ENCODE data around the gene HSD3B2.

HSD3B2 gene

GRCh38 chr1:119390526-119390925 is 24.4 kb upstream of the HSD3B2 start:
- ChIA-PET POLR2A (ENCODE audit: low non-redundant PET) (no interaction called here), CTCF (no interaction called here)
- no peak overlapping the region for H3K27ac ChIP-seq
- DNase-seq (ENCODE audit: low spot score): no peak
- TF ChIP-seq, protein P1, sequence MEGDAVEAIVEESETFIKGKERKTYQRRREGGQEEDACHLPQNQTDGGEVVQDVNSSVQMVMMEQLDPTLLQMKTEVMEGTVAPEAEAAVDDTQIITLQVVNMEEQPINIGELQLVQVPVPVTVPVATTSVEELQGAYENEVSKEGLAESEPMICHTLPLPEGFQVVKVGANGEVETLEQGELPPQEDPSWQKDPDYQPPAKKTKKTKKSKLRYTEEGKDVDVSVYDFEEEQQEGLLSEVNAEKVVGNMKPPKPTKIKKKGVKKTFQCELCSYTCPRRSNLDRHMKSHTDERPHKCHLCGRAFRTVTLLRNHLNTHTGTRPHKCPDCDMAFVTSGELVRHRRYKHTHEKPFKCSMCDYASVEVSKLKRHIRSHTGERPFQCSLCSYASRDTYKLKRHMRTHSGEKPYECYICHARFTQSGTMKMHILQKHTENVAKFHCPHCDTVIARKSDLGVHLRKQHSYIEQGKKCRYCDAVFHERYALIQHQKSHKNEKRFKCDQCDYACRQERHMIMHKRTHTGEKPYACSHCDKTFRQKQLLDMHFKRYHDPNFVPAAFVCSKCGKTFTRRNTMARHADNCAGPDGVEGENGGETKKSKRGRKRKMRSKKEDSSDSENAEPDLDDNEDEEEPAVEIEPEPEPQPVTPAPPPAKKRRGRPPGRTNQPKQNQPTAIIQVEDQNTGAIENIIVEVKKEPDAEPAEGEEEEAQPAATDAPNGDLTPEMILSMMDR (conservative IDR thresholded peaks at IDR 0.05; ENCODE audit: low read depth): no peak

GRCh38 chr1:119391749-119392148 is 23.2 kb upstream of the HSD3B2 start:
- POLR2A ChIA-PET (ENCODE audit: low non-redundant PET): no interaction called here
- no peak for DNase-seq (ENCODE audit: low spot score)
- CTCF ChIA-PET: no interaction called here
- TF ChIP-seq, protein P1 (conservative IDR thresholded peaks at IDR 0.05; ENCODE audit: low read depth): no peak
- no peak overlapping the region for H3K27ac ChIP-seq

GRCh38 chr1:119394085-119394484 is 20.9 kb upstream of the HSD3B2 start:
- ChIA-PET POLR2A (ENCODE audit: low non-redundant PET) (no interaction called here), CTCF (no interaction called here)
- H3K27ac ChIP-seq: no peak overlapping the region
- no peak for DNase-seq (ENCODE audit: low spot score)
- TF ChIP-seq, protein P1 (conservative IDR thresholded peaks at IDR 0.05; ENCODE audit: low read depth): no peak

- TF ChIP-seq, protein P1 (conservative IDR thresholded peaks at IDR 0.05; ENCODE audit: low read depth): no peak
- ChIA-PET CTCF (no interaction called here), POLR2A (ENCODE audit: low non-redundant PET) (no interaction called here)
- no peak overlapping the region for H3K27ac ChIP-seq
- no peak for DNase-seq (ENCODE audit: low spot score)
Observed at GRCh38 chr1:119396982-119397381, 18.0 kb upstream of the HSD3B2 start.

- TF ChIP-seq, protein P1 (conservative IDR thresholded peaks at IDR 0.05; ENCODE audit: low read depth): no peak
- ChIA-PET POLR2A (ENCODE audit: low non-redundant PET) (no interaction called here), CTCF (no interaction called here)
- H3K27ac ChIP-seq: no peak overlapping the region
- no peak for DNase-seq (ENCODE audit: low spot score)
Observed at GRCh38 chr1:119397986-119398385, 17.0 kb upstream of the HSD3B2 start.

DNA sequence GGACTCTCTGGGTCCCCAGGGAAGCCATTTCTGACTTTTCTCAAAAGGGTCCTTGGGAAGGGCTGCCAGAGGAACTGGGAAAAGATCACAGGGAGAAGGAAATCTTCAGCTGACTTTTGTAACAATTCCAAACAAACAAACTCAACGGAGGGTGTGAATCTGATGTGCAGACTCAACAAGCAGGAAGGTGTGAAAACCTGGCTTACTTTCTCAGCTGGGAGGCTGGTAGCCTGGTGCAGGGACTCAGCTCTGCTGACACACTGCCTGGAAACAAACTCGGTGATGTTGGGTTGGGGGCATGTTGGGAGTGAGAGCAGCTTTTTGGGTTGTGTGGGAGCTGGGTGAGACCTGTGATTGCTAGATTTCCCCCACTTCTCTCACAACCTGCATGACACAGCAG is 10.2 kb upstream of the HSD3B2 start:
- H3K27ac ChIP-seq: no peak overlapping the region
- ChIA-PET CTCF (no interaction called here), POLR2A (ENCODE audit: low non-redundant PET) (no interaction called here)
- DNase-seq (ENCODE audit: low spot score): no peak
- TF ChIP-seq, protein P1 (conservative IDR thresholded peaks at IDR 0.05; ENCODE audit: low read depth): no peak

- ChIA-PET POLR2A (ENCODE audit: low non-redundant PET) (no interaction called here), CTCF (no interaction called here)
- no peak overlapping the region for H3K27ac ChIP-seq
- DNase-seq (ENCODE audit: low spot score): no peak
- TF ChIP-seq, protein P1 (conservative IDR thresholded peaks at IDR 0.05; ENCODE audit: low read depth): no peak
Observed at GRCh38 chr1:119409731-119410130, 5.2 kb upstream of the HSD3B2 start.
